HepG2 (cell line): Measurements from ENCODE around the gene CFAP210. TPM values are rescaled to one million over a fixed set of nuclear protein-coding genes. Genes with fewer than 3 reads are reported as not detected.
A peak's percentile ranks its signal among the peaks of the same experiment; 100 is the strongest.

Experiments used
- ARNTL ChIP-seq: sonication (generic); formaldehyde crosslinking; IDR thresholded peaks from 2 replicates; pipeline ENCODE4 v1.4.0; 2020; ENCODE audit warnings: mild to moderate bottlenecking, missing genetic modification reagents
- DR1 ChIP-seq: sonication (generic); formaldehyde crosslinking; IDR thresholded peaks from 2 replicates; pipeline ENCODE4 v1.8.0; 2021; ENCODE audit warnings: mild to moderate bottlenecking, missing genetic modification reagents, inconsistent platforms
- ETS1 ChIP-seq: sonication (generic); formaldehyde crosslinking; IDR thresholded peaks from 2 replicates; pipeline ENCODE4 v1.4.0; 2020; ENCODE audit warnings: missing genetic modification reagents
- GATAD1 ChIP-seq: IDR thresholded peaks from 2 replicates; pipeline ENCODE4 v1.6.1; 2016; ENCODE audit warnings: missing genetic modification reagents, missing compliant biosample characterization
- KAT8 ChIP-seq: IDR thresholded peaks from 2 replicates; pipeline ENCODE4 v1.6.1; 2016; ENCODE audit warnings: missing genetic modification reagents, missing compliant biosample characterization
- MEIS2 ChIP-seq: sonication (generic); formaldehyde crosslinking; IDR thresholded peaks from 2 replicates; pipeline ENCODE4 v1.9.0; 2021; ENCODE audit warnings: mild to moderate bottlenecking, missing genetic modification reagents
- MLLT10 ChIP-seq: sonication (generic); formaldehyde crosslinking; IDR thresholded peaks from 2 replicates; pipeline ENCODE4 v1.4.0; 2020; ENCODE audit warnings: missing genetic modification reagents
- RXRA ChIP-seq: sonication (generic); formaldehyde crosslinking; IDR thresholded peaks from 2 replicates; pipeline ENCODE4 v1.5.1; 2020; ENCODE audit warnings: missing genetic modification reagents
- SMAD9 ChIP-seq: sonication (generic); formaldehyde crosslinking; IDR thresholded peaks from 2 replicates; pipeline ENCODE4 v1.5.1; 2020; ENCODE audit warnings: mild to moderate bottlenecking, missing genetic modification reagents
- SNAPC2 ChIP-seq: sonication (generic); formaldehyde crosslinking; IDR thresholded peaks from 2 replicates; pipeline ENCODE4 v1.8.1; 2022; ENCODE audit warnings: mild to moderate bottlenecking, missing genetic modification reagents
- TAF15 ChIP-seq: fragments of 200-400 bp; formaldehyde crosslinking; IDR thresholded peaks from one replicate; pipeline ENCODE4 v1.6.1; 2018; ENCODE audit warnings: mild to moderate bottlenecking, low read depth, low read length; ENCODE audit not compliant: poor library complexity, severe bottlenecking
- TBX3 ChIP-seq: fragments of 450-650 bp; IDR thresholded peaks from 2 replicates; pipeline ENCODE4 v1.6.1; 2017; ENCODE audit warnings: antibody characterized with exemption, mild to moderate bottlenecking, inconsistent platforms, borderline replicate concordance
- TCF7 ChIP-seq: sonication (generic); IDR thresholded peaks from 2 replicates; pipeline ENCODE4 v1.6.1; 2016; ENCODE audit warnings: antibody characterized with exemption, low read depth
- YEATS4 ChIP-seq: sonication (generic); formaldehyde crosslinking; IDR thresholded peaks from 2 replicates; pipeline ENCODE4 v1.4.0; 2020; ENCODE audit warnings: missing genetic modification reagents, borderline replicate concordance
- ZBTB8A ChIP-seq: sonication (generic); formaldehyde crosslinking; IDR thresholded peaks from 2 replicates; pipeline ENCODE4 v1.4.0; 2020; ENCODE audit warnings: mild to moderate bottlenecking, low read depth, missing genetic modification reagents, borderline replicate concordance
- ZNF337 ChIP-seq: sonication (generic); formaldehyde crosslinking; IDR thresholded peaks from 2 replicates; pipeline ENCODE4 v1.5.1; 2020; ENCODE audit warnings: missing genetic modification reagents, low read depth, mild to moderate bottlenecking, borderline replicate concordance
- ZNF33B ChIP-seq: sonication (generic); formaldehyde crosslinking; IDR thresholded peaks from 2 replicates; pipeline ENCODE4 v1.5.1; 2020; ENCODE audit warnings: mild to moderate bottlenecking, missing genetic modification reagents
- ZNF546 ChIP-seq: sonication (generic); formaldehyde crosslinking; conservative IDR thresholded peaks from 2 replicates; pipeline ENCODE4 v1.8.1; 2023; ENCODE audit warnings: mild to moderate bottlenecking, missing genetic modification reagents
- ZNF800 ChIP-seq: sonication (generic); formaldehyde crosslinking; IDR thresholded peaks from 2 replicates; pipeline ENCODE4 v1.4.0; 2020; ENCODE audit warnings: missing genetic modification reagents
- polyA plus RNA-seq, 8 experiments: library from polyadenylated mRNA; depleted of rRNA in 3 of 8; stranded (reverse) in 7 of 8; unstranded in 1 of 8; fragments of >200 nt; fragmentation: Illumina TruSeq in 4 of 8; extraction: Trizol in 4 of 8; gene quantifications; 2 replicates each; pipeline versions ENCODE4 v1.2.1 to v1.2.3, GENCODE V29; 2011 to 2016; ENCODE audit warnings: low read depth in 4 of 8, missing spikeins in 1 of 8, mixed read lengths in 1 of 8; ENCODE audit not compliant: insufficient read depth in 1 of 8
- total RNA-seq, 5 experiments: library from RNA; depleted of rRNA; stranded (reverse); fragments of >200 nt; fragmentation: Illumina TruSeq; extraction: Trizol; gene quantifications; 2 replicates each; pipeline ENCODE4 v1.2.3, GENCODE V29; 2016; ENCODE audit warnings: low read depth in 1 of 5
- TF ChIP-seq, protein P1 (sequence below): sonication (generic); formaldehyde crosslinking; IDR thresholded peaks from 2 replicates; pipeline ENCODE4 v1.4.0; 2020; ENCODE audit warnings: missing genetic modification reagents
- TF ChIP-seq, protein P2 (sequence below): sonication (generic); formaldehyde crosslinking; IDR thresholded peaks from 2 replicates; pipeline ENCODE4 v1.4.0; 2020; ENCODE audit warnings: missing genetic modification reagents

The CFAP210 gene
- total and polyA plus RNA-seq, 2 of the 13 experiments (the other 11 are each of a cell fraction or from before 2014, with no cell fraction given), result 0.18 TPM; not detected in 1

- no peak for TF ChIP-seq ETS1
- peak; percentile 49; the same call in 1 of the 2 replicates for TF ChIP-seq RXRA (CRISPR knock-in tag)
- TF ChIP-seq DR1, result no peak
- TF ChIP-seq ZBTB8A (CRISPR knock-in tag), result no peak
- no peak for TF ChIP-seq ZNF546 (CRISPR knock-in tag)
- TF ChIP-seq MLLT10, result no peak
- TF ChIP-seq GATAD1 (CRISPR knock-in tag), result no peak; the same call in none of the 2 replicates
- no peak for TF ChIP-seq TBX3
- TF ChIP-seq KAT8 (CRISPR knock-in tag), result peak; percentile 76
- no peak for TF ChIP-seq TAF15
- TF ChIP-seq, protein P1, sequence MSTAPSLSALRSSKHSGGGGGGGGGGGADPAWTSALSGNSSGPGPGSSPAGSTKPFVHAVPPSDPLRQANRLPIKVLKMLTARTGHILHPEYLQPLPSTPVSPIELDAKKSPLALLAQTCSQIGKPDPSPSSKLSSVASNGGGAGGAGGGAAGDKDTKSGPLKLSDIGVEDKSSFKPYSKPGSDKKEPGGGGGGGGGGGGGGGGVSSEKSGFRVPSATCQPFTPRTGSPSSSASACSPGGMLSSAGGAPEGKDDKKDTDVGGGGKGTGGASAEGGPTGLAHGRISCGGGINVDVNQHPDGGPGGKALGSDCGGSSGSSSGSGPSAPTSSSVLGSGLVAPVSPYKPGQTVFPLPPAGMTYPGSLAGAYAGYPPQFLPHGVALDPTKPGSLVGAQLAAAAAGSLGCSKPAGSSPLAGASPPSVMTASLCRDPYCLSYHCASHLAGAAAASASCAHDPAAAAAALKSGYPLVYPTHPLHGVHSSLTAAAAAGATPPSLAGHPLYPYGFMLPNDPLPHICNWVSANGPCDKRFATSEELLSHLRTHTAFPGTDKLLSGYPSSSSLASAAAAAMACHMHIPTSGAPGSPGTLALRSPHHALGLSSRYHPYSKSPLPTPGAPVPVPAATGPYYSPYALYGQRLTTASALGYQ (CRISPR knock-in tag), result no peak
- TF ChIP-seq, protein P2, sequence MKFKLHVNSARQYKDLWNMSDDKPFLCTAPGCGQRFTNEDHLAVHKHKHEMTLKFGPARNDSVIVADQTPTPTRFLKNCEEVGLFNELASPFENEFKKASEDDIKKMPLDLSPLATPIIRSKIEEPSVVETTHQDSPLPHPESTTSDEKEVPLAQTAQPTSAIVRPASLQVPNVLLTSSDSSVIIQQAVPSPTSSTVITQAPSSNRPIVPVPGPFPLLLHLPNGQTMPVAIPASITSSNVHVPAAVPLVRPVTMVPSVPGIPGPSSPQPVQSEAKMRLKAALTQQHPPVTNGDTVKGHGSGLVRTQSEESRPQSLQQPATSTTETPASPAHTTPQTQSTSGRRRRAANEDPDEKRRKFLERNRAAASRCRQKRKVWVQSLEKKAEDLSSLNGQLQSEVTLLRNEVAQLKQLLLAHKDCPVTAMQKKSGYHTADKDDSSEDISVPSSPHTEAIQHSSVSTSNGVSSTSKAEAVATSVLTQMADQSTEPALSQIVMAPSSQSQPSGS (CRISPR knock-in tag), result peak; percentile 18; the same call in 1 of the 2 replicates
- no peak for TF ChIP-seq YEATS4
- peak; percentile 44; the same call in 1 of the 2 replicates for TF ChIP-seq TCF7
- no peak for TF ChIP-seq ZNF33B
- no peak for TF ChIP-seq MEIS2 (CRISPR knock-in tag)
- TF ChIP-seq SMAD9 (CRISPR knock-in tag), result no peak
- no peak for TF ChIP-seq SNAPC2
- TF ChIP-seq ARNTL (CRISPR knock-in tag), result no peak
- no peak for TF ChIP-seq ZNF800
- TF ChIP-seq ZNF337 (CRISPR knock-in tag), result no peak
Observed at GRCh38 chr2:169716938-169717690, 22.9 kb upstream of the CFAP210 start (continued).
